IPS DF 19.7 (cell line): Measurements from ENCODE around the gene GGTLC2.
"Not testable (repeated sequence)": the region's sequence is repeated elsewhere in the genome, so short reads cannot be mapped to it uniquely, and the experiment has no call there.

Experiments
- DNase-seq: peaks from one replicate; pipeline ENCODE4 v3.0.0-alpha.2; 2013; ENCODE audit warnings: low read depth, low spot score

The GGTLC2 gene

DNA sequence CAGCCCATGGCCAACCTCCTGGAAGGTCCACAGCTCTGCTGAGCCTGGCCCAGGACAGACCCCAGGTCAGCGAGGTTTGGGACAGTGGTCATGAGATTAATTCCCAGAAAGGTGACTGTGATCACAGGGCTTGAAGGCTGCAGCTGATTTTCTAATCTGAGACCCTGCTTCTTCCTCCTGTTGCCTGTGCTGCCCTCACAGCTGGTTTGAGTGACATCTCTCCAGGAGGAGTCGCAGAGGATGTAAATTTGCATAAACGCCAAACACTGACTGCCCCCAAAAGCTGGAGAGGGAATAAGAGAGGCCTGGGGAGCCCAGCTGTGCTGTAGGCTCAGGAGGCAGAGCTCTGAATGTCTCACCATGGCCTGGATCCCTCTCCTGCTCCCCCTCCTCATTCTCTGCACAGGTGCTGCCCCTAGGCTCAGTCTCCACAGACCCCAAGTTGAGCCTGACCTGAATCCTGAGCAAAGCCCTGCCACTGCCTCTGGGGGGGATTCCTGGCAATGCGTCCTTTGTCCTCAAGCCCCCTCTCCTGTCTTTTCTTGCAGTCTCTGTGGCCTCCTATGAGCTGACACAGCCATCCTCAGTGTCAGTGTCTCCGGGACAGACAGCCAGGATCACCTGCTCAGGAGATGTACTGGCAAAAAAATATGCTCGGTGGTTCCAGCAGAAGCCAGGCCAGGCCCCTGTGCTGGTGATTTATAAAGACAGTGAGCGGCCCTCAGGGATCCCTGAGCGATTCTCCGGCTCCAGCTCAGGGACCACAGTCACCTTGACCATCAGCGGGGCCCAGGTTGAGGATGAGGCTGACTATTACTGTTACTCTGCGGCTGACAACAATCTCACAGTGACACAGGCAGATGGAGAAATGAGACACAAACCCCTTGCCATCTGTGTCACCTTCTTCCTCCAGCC lies 23.8 kb downstream of the GGTLC2 start:
- no peak for DNase-seq

GRCh38 chr22:22669093-22669492 lies 24.7 kb downstream of the GGTLC2 start:
- DNase-seq, result no peak

DNA sequence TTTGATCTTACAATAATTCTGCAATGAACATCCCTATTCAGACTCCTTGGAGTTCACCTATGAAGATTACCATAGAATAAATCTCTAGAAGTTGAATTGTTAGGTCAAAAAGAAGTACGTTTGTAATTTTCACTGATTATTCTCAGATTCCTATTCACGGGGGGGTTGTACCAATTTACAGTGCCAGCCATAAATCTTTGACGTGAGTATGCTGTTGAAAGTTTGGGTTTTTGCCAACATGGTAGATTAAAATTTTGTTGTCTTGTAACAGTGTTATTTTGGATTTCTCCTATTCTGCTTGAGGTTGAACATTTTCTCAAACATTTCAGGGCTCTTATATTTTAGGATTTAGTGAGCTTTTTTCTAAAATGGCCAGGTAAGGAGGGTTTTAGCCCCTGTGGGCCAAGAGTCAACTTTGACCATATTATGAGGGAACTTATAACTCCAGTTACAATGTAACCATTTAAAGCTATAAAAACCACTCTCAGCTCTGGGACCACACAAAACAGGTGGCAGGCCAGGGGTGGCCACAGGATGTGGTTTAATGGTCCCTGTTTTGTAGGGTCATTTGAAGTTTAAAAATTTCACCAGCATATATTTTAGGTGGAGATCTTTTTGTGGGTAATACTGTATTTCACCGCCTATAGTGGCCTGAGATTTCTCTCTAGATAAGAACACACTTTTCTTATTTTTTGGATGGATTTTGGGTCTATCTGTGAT lies 25.8 kb downstream of the GGTLC2 start:
- no peak for DNase-seq

DNA sequence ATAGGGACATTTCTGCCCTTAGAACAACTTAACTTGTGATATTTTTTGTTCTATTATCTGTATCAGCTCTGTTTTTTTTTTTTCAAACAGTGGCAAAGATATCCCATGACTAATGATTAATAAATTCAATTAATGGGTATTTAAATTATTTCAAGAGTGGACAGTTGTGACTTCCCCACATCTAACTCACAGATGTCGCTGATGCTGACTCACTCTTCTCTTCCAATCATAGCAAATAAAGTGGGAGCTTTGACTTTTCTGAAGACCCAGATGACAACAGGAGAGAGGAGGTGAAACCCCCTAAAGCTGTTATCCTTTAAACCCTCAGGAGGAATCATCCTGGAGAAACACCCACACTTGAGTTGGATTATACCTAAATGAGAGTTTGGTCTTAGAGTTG lies 27.1 kb downstream of the GGTLC2 start:
- no peak for DNase-seq

GRCh38 chr22:22673099-22673498 lies 28.7 kb downstream of the GGTLC2 start:
- DNase-seq, result no peak

- DNase-seq, result no peak
Observed at GRCh38 chr22:22673628-22674027, 29.2 kb downstream of the GGTLC2 start.

DNA sequence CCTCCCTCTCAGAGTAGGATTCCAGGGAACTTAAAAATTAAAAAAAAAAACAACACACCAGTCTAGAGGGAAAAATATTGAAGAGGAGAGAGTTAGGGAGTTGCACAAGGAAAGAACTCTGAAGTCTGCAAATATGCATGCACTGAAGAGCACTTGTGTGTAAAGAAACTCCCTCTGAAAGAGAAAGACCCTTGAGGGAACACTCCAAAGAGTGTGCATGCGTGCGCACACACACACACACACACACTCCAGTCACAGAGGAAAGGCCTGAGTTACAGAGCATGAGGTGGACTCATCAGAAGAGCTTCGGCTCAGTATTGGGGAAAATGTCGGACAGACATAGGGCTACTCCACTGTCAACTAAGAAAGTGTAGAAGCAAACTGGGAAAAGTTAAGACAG lies 30.1 kb downstream of the GGTLC2 start:
- DNase-seq, result no peak

- DNase-seq, result no peak
Observed at GRCh38 chr22:22678970-22679369, 34.6 kb downstream of the GGTLC2 start.

GRCh38 chr22:22680396-22680795 lies 36.0 kb downstream of the GGTLC2 start:
- DNase-seq, result no peak

DNA sequence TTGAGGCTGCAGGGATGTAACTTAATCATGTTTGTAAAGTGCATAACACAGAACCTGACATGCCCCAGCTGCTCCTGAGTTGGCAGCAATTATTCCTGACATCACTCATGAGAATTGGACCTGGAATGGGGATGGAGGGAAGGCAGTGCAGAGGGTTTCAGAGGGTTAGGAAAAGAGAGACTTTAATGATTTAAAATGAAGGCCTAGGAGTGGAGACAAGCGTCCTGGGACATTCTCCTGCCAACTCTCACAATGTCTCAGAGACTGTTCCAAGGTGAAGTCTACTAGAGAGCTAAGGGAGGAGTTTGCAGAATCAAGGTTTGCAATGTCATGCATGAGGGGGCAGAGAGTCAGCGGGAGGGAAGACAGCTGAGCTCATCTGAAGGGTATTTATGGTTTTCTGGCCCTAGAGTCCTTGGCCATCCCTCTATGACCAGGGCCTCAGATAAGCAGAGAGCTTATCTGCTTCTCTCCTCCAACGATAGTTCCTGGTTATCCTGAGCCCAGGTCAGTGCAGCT lies 36.9 kb downstream of the GGTLC2 start:
- DNase-seq, result no peak

GRCh38 chr22:22682196-22682595 lies 37.8 kb downstream of the GGTLC2 start:
- DNase-seq, result no peak

GRCh38 chr22:22682807-22683667 lies 38.6 kb downstream of the GGTLC2 start:
- no peak for DNase-seq

DNA sequence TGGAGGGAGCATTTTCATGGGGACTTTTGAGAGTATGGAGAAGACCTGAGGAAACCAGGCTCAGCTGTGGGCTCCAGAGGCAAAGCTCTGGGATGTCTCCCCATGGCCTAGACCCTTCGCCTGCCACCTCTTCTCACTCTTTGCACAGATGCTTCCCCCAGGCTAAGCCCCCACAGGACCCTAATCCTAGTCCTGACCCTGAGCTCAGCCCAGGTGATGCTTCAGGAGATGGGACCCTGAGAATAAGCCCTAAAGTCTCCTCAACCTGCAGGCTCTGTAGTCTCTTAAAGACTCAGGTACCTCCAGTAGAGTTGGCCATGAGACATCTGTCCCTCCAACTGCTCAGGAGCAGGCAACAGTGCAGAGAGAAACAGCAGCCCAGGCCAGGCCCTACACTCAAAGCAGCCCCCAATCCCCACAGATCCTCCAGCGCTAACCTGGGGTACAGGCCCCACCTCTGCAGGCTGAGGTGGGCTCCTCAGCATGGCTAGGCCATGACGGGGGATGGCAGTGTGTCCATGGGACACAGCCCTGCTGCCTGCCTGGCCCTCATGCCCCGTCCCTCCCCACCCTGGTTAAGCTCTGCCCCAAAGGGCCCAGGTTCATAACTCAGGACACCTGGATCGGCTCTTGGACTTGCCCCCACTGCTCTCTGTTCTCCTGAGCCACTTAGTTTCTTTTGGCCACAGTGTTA lies 39.4 kb downstream of the GGTLC2 start:
- DNase-seq, result no peak

DNA sequence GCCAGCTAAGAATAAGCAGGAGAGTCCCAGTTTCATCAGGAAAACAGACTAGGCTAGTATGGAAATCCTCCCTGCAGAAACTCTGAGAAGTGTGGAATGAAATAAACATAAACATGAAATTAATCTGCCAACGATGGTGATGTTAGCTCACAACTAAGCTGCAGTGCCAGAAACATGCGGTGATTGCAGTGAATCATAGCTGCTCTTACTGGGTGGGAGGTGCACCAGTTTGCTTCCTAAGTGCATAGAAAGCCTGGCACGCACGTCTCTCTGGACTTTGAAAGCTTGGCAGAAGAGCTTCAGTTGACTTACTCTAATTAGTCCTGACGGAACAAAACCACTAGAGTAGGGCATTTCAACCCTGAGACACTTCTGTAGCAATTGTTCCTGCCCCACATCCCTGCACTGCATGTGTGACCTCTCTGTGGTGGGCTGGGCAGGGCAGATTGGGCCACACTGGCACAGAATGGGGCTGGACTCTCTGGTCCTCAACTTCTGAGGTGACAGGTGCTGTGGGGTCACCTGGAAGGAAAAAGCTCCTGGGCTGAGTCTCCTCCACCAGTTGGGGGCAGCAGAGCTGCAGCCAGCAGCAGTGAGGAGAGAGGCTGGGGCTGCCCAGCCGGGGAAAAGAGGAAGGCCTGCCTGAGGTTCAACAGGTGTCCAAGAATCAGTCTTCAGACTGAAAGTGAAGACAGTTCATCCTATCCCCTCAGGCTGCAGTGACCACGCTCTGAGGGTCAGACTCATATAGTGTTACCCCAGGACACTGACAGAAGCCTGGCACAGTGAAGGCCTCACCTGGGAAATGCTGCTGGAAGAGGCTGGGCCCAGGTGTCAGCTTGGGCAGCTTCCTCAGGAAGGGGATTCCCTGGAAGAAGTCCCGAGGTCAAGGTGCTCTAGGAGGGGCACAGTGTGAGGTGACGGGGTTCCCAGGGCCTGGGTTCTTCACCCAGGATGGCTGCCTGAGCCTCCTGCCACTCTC lies 40.5 kb downstream of the GGTLC2 start:
- no peak for DNase-seq

GRCh38 chr22:22685586-22685985 lies 41.2 kb downstream of the GGTLC2 start:
- DNase-seq, result no peak

DNA sequence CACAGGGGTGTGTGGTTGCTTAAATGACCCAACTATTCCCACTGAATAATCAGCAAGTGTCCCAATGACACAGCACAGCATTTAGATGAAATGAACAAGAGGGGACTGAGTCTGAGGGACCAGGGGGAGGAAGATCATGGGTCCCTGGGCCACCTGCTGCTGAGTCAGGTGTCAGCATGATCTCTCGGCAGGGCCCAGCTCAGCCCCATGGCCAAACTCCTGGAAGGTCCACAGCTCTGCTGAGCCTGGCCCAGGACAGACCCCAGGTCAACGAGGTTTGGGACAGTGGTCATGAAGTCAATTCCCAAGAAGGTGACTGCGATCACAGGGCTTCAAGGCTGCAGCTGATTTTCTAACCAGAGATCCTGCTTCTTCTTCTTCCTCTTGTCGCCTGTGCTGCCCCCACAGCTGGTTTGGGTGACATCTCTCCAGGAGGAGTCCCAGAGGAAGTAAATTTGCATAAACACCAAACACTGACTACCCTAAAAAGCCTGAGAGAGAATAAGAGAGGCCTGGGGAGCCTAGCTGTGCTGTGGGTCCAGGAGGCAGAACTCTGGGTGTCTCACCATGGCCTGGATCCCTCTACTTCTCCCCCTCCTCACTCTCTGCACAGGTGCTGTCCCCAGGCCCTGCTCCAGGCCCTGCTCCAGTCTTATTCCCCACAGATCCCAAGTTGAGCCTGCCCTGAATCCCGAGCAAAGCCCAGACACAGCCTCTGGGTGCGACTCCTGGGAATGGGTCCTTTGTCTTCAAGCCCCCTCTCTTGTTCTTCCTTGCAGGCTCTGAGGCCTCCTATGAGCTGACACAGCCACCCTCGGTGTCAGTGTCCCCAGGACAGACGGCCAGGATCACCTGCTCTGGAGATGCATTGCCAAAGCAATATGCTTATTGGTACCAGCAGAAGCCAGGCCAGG lies 42.0 kb downstream of the GGTLC2 start:
- not testable (repeated sequence) for DNase-seq

GRCh38 chr22:22687638-22688500 lies 43.5 kb downstream of the GGTLC2 start:
- DNase-seq, result no peak
